Retinal pigment epithelial cell (primary cell): ENCODE results near the gene LTA4H.

ENCODE experiments used
- DNase-seq: peaks from one replicate; pipeline ENCODE4 v3.0.0-alpha.2; 2010; ENCODE audit warnings: low read depth
- H3K4me3 ChIP-seq: 2 replicates; pipeline ENCODE4 v1.5.1; 2011; ENCODE audit warnings: mild to moderate bottlenecking, low read length, control low read depth, moderate library complexity
- CTCF ChIP-seq: conservative IDR thresholded peaks from 2 replicates; pipeline ENCODE4 v1.5.1; 2011; ENCODE audit warnings: low read depth, low read length, control low read depth, inconsistent platforms

LTA4H gene

GRCh38 chr12:96007729-96008128, 27.7 kb downstream of the LTA4H start:
- H3K4me3 ChIP-seq = no peak overlapping the region
- DNase-seq = no peak
- no peak for TF ChIP-seq CTCF

DNA sequence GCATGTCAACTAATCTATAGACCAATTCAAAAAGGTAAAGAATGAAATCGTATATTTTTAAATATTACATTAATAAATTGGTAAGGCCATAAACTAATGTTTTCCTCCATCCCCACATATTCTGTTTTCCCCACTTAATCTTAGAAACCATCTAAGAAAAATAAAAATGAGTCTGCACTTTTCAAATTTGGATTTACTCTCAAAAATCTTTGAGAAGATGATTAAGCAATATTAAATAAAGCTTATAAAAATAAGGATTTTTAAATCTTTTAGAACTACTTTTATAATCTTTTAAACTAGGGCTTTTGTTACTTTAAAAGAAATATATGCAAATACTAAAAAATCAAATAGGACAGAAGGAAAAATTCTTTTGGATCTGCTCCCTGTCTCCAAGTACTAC, 28.7 kb downstream of the LTA4H start:
- TF ChIP-seq CTCF = no peak
- no peak overlapping the region for H3K4me3 ChIP-seq
- DNase-seq = no peak

DNA sequence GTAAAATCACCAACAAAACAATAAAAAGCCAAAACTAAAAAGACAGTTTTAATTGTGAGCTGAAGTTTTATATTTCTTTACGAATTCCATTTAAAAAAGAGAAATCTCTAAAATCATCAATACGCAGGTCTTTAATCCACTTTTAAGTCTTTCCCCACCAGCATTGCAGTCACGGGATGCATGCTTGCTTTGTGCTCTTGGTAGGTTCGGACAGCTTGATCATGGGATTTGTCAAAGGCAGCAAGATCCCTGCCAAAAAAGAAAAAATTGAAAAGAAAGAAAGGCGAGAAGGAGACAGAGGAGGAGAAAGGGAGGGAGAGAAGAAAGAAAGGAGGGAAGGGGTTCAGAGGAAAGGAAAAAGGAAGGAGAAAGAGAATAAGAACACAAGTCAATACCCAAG, 34.5 kb downstream of the LTA4H start:
- TF ChIP-seq CTCF = no peak
- peak; percentile 27 for DNase-seq
- no peak overlapping the region for H3K4me3 ChIP-seq

DNA sequence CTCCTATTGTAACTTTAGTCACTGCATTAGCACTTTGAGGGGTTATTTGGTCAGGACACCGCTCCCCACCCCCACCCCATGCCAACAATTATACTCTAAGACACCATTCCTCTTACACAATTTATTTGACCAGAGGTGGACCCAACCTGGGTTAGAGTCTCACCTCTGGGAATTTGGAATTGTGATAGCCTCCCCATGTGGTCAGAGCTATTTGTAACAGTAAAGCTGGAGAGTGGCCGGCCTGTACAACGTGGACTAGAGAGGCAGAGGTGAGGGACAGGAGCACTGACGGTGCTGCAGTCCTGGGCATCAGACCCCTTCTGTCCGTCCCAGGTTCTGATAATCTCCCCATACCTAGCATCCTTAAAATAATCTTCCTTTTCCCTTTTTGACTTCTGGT, 35.9 kb downstream of the LTA4H start:
- no peak overlapping the region for H3K4me3 ChIP-seq
- no peak for TF ChIP-seq CTCF
- no peak for DNase-seq

DNA sequence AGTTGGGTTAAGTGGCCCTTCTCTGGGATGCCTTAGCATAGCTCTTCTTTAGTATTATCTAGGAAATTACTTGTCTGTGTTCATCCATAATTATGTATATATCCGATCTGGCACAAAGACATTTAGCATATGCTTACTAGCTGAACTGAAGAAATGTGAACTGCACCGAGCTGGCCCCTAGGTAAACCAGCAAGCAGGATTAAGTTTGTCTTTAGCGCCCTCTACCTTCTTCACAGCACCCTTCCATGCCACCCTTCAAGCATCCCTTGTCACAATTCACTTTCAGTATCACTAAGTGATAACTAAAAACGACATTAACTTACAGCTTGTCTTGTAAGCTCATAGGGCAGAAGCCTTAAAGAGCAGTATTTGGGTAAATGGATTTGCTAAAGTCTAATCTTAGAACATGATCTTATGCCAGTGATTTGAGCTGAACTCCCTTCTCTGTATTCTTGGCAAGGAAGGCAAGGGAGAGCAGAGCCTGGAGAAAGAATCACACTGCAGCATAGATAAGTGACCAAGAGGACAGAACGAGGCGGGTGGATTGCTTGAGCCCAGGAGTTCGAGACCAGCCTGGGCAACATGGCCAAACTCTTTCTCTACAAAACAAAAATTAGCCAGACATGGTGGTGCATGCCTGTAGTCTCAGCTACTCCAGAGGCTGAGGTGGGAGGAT, 36.6 kb downstream of the LTA4H start:
- peak; percentile 73 for TF ChIP-seq CTCF
- peak; percentile 25 for DNase-seq
- no peak overlapping the region for H3K4me3 ChIP-seq

DNA sequence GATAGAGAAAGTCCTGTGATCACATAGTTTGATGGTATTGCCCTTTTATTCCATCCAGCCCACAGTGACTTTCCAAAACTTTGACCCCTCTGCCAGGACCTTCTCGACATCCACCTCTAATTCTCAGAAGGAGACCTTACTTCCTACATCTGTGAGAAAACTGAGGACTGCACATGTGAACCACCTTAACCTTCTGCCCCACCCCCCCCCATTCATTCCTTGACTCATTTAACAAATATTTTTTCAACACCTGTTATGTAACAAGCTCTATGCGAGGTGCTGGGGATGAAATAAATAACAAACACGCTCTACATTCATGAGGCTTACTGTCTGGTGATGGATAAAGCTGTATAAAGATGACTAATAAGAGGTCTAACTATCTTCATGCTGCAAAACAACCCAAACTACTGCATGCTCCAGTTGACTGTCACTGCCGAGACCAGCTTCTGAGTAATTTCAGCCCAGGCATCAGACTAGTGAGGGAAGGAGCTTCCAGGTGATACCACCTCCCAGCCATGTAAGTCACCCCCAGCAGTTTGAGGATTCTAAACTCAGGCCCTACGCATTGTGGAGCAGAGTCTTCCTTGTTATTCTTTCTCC, 37.4 kb downstream of the LTA4H start:
- no peak for TF ChIP-seq CTCF

DNA sequence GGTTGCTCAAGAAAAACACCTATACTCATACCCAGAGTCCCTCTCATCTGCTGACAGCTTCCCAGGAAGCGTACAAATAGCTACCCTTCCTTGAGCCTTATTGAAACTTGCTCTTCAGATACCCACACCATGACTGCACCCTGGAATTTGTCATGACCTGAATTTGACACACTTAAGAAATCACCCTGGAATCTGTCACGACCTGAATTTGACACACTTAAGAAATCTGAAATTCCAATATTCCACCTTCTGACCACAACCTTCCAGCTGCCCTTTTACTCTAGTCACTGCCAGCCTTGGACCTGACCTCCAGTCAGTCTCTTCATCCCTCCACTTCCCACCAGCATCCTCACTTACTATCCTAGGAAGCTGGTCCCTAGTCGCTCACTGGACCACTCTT, 38.1 kb downstream of the LTA4H start:
- H3K4me3 ChIP-seq = no peak overlapping the region
- TF ChIP-seq CTCF = no peak
- no peak for DNase-seq

More for the DNA sequence above, 37.4 kb downstream of the LTA4H start:
- H3K4me3 ChIP-seq = no peak overlapping the region
- DNase-seq = no peak
